Thoracic aorta endothelial cell (primary cell): ENCODE results near the gene KLF18. TPM values are rescaled to one million over a fixed set of nuclear protein-coding genes. Genes with fewer than 3 reads are reported as not detected.

Experiments used
- small RNA-seq: library from RNA; depleted of rRNA; stranded (forward); fragments of <200 nt; gene quantifications from one replicate; pipeline ENCODE3, GENCODE V24; 2012
- total RNA-seq: library from RNA; depleted of rRNA; stranded (reverse); fragments of >200 nt; gene quantifications from 2 replicates; pipeline ENCODE4 v1.2.3, GENCODE V29; 2012

KLF18 gene
- not detected in 2 replicates for total RNA-seq

DNA sequence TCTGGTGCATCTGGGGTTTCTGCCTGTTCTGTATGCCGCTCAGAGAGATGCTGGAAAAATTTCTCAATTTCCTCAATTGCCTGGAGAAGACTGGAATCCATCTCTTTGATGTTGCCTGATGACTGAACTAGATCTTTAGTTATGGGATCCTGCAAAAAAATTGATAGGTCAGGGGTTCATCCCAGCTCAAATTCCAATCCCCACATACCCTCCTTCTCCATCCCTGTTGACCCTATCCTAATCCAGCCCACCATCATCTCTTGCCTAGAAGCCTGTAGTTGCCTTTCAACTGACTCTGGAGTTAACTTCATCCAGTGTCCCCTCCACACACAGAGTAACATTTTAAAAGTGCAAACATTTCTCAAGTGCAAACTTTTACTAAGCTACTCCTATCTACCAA lies at the start of gene KLF18:
Gene KLF18 (minus strand): TSS at position 101 of the 400 bp plus-strand sequence. CDS start 0 bp downstream, at position 101.

DNA sequence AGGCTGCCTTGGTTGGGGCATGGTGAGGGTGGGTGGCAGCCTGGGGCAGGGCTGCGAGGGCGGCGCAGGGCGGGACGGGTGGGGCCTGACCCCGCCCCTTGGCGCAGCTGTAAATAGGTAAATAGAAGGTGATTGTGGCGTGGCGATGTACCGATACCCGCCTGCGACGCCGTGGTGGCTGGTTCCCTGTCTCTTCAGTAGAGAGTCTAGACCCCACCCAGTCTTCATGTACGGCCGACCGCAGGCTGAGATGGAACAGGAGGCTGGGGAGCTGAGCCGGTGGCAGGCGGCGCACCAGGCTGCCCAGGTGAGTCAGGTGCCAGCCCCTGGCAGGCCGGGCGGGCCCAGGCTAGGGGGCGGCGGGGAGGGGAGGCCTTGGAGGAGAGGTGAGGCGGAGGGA lies 22.7 kb downstream of the KLF18 start, which contains the start of gene KLF17:
Gene KLF17 (plus strand): TSS at position 140 of the 400 bp plus-strand sequence. CDS start 87 bp downstream, at position 227.

Small RNAs within 50 kb of the gene (small RNA-seq; reads per million reads assigned to genes)
- gene AL035417.1 (not detected), gene OOSP1P1 (not detected), gene RF00019 (not detected), gene RN7SL479P (not detected)

Other genes with a start within 250 kb of the KLF18 start
- 0.22 and 0.27 TPM in 2 replicates for gene ARTN, start 207.8 kb downstream of the KLF18 start, total RNA-seq
- 15.4 and 17.2 TPM in 2 replicates for gene IPO13, start 194.7 kb downstream of the KLF18 start, total RNA-seq
- gene DPH2, start 171.6 kb downstream of the KLF18 start, total RNA-seq, result 26.6 and 33.3 TPM in 2 replicates
- gene ATP6V0B, start 166.7 kb downstream of the KLF18 start, total RNA-seq, result 65.3 and 68.6 TPM in 2 replicates
- gene B4GALT2, start 162.4 kb downstream of the KLF18 start, total RNA-seq, result 63.6 and 74.7 TPM in 2 replicates
- gene CCDC24, start 150.0 kb downstream of the KLF18 start, total RNA-seq, result 1.9 and 2.4 TPM in 2 replicates
- 0.86 and 0.93 TPM in 2 replicates for gene SLC6A9, start 110.2 kb downstream of the KLF18 start, total RNA-seq
- not detected in 2 replicates for gene KLF17, start 22.8 kb downstream of the KLF18 start, total RNA-seq
- gene DMAP1, start 71.8 kb upstream of the KLF18 start, total RNA-seq, result 18.8 and 21.2 TPM in 2 replicates
- 34.2 and 43.4 TPM in 2 replicates for gene ERI3, start 213.6 kb upstream of the KLF18 start, total RNA-seq